ENCODE data around the gene RAB11B.
"Not testable (repeated sequence)": the region's sequence is repeated elsewhere in the genome, so short reads cannot be mapped to it uniquely, and the experiment has no call there.

RAB11B gene

GRCh38 chr19:8361921-8362793 is 28.0 kb upstream of the RAB11B start:
- DNase-seq: peak; percentile 62 to 73
- TF ChIP-seq POLR2A (IDR thresholded peaks at IDR 0.05; ENCODE audit: low read length) (peak; percentile 33), GATA1 (IDR thresholded peaks at IDR 0.05; ENCODE audit: low read depth, low read length) (no peak)

DNA sequence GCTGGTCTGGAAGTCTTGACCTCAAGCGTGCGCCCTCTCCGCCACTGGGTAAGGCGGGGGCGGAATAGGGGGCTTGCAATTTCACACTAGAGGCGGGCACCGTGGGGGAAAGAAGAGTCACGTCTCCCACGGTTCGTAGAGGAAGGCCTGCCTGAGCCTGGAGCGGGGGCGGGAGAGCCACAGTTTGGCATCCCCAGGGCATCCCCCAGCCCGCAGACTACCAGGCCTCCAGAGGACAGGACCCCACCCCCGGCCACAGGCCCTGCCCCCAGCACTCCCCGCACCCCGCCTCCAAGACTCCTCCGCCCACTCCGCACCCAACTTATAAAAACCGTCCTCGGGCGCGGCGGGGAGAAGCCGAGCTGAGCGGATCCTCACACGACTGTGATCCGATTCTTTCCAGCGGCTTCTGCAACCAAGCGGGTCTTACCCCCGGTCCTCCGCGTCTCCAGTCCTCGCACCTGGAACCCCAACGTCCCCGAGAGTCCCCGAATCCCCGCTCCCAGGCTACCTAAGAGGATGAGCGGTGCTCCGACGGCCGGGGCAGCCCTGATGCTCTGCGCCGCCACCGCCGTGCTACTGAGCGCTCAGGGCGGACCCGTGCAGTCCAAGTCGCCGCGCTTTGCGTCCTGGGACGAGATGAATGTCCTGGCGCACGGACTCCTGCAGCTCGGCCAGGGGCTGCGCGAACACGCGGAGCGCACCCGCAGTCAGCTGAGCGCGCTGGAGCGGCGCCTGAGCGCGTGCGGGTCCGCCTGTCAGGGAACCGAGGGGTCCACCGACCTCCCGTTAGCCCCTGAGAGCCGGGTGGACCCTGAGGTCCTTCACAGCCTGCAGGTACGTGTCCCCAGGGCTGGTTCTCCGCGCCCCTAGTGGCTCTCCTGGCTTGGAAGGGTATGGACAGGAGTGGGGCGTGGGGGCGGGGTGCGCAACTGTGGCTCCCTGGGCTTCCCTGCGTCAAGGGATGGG is 26.1 kb upstream of the RAB11B start, which contains the start of gene ANGPTL4:
Gene ANGPTL4 (plus strand): TSS at position 353 of the 969 bp plus-strand sequence. CDS start 167 bp downstream, at position 520.
- DNase-seq: peak; percentile 73 to 76
- TF ChIP-seq POLR2A (IDR thresholded peaks at IDR 0.05; ENCODE audit: low read length): peak; percentile 52
- TF ChIP-seq GATA1 (IDR thresholded peaks at IDR 0.05; ENCODE audit: low read depth, low read length): no peak

DNA sequence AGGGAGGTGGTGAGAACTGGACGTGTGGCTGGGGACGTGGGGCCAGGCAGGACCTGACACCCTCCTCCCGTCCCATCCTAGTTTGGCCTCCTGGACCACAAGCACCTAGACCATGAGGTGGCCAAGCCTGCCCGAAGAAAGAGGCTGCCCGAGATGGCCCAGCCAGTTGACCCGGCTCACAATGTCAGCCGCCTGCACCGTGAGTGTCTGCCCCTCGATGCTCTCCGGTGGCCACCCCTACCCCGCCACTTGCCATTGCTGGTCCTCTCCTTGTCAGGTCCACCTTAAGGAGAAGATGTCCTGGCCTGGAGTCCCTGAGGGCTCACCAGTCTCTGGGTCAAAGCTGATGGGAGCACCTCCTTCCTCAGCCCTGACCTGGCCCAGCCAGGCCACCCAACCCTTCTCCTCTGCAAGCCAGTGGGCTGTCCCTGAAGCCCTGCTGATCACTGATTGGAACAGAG is 24.0 kb upstream of the RAB11B start:
- TF ChIP-seq POLR2A (IDR thresholded peaks at IDR 0.05; ENCODE audit: low read length) (no peak), GATA1 (IDR thresholded peaks at IDR 0.05; ENCODE audit: low read depth, low read length) (no peak)
- no peak for DNase-seq

GRCh38 chr19:8366961-8367326 is 23.2 kb upstream of the RAB11B start:
- no peak for TF ChIP-seq POLR2A (IDR thresholded peaks at IDR 0.05; ENCODE audit: low read length)
- no peak for TF ChIP-seq GATA1 (IDR thresholded peaks at IDR 0.05; ENCODE audit: low read depth, low read length)
- no peak for DNase-seq

DNA sequence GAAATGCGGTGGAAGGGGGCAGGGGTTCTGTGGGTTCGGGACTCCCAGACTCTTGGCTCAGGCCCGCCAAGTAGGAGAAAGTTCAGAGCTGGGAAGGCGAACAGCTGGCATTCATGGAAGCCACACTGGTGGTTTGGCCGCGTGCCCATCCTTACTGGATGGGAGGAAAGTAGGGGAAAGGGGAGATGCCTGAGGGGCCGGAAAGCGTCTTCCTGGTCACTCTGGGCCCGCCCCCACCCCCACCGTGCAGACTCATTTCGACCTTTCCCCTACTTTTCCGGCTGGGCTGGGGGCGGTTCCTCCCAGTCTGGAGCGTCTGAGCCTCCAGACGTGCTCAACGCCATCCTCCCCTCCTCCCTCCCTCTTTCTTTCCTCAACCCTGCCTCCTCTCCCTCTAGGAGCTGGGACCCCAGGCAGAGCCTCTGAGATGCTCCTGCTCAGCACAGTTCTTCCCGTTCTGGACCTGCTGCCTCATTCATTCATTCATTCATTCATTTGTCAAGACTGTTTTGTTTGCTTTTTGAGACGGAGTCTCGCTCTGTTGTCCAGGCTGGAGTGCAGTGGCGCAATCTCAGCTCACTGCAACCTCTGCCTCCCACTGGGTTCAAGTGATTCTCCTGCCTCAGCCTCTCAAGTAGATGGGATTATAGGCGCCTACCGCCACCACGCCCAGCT is 22.7 kb upstream of the RAB11B start:
- no peak for DNase-seq
- TF ChIP-seq GATA1 (IDR thresholded peaks at IDR 0.05; ENCODE audit: low read depth, low read length): no peak
- no peak for TF ChIP-seq POLR2A (IDR thresholded peaks at IDR 0.05; ENCODE audit: low read length)

DNA sequence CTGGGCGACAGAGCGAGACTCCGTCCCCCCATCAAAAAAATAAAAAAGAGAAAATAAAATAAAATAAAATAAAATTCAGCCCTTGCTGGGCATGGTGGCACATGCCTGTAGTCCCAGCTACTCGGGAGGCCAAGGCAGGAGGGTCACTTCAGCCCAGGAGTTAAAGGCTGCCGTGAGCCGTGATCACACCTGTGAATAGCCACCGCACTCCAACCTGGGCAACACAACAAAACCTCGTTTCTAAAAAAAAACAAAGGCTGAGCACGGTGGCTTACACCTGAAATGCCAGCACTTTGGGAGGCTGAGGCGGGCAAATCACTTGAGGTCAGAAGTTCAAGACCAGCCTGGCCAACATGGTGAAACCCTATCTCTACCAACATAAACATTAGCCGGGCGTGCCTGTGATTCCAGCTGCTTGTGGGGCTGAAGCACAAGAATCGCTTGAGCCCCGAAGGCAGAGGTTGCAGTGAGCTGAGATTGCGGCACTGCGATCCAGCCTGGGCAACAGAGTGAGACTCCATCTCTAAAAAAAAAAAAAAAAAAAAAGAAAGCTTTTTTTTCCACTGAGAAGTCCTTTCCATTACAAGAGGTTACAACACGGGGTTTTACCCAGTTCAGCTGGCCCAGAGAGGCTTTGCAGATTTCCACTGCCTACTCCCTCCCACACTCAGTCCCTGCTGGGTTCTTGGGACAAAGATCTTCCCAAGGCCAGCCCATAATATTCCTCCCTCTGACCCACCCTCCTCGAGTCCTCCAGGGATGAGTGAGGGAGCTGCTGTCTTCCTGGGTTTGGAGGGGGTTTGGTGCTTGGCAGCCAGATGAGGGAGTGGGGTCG is 19.8 kb upstream of the RAB11B start:
- DNase-seq: peak in 1 of 2 experiments; percentile 37
- no peak for TF ChIP-seq POLR2A (IDR thresholded peaks at IDR 0.05; ENCODE audit: low read length)
- TF ChIP-seq GATA1 (IDR thresholded peaks at IDR 0.05; ENCODE audit: low read depth, low read length): no peak

GRCh38 chr19:8371011-8371804 is 19.0 kb upstream of the RAB11B start:
- DNase-seq: peak; percentile 78 to 85
- TF ChIP-seq GATA1 (IDR thresholded peaks at IDR 0.05; ENCODE audit: low read depth, low read length) (no peak), POLR2A (IDR thresholded peaks at IDR 0.05; ENCODE audit: low read length) (no peak)

DNA sequence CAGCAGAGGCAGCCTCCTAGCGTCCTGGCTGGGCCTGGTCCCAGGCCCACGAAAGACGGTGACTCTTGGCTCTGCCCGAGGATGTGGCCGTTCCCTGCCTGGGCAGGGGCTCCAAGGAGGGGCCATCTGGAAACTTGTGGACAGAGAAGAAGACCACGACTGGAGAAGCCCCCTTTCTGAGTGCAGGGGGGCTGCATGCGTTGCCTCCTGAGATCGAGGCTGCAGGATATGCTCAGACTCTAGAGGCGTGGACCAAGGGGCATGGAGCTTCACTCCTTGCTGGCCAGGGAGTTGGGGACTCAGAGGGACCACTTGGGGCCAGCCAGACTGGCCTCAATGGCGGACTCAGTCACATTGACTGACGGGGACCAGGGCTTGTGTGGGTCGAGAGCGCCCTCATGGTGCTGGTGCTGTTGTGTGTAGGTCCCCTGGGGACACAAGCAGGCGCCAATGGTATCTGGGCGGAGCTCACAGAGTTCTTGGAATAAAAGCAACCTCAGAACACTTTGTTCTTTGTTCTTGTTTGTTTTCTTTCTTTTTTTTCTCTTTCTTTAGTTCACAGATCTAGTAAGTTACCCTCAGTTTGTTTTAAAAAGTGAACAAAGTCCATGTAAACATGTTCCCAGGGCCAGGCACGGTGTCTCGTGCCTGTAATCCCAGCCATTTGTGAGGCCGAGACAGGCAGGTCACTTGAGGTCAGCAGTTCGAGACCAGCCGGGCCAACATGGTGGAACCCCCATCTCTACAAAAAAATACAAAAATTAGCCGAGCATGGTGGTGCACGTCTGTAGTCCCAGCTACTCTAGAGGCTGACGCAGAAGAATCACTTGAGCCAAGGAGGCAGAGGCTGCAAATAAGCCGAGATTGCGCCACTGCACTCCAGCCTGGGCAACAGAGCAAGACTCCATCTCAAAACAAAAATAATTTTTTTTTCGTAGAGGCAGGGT is 16.0 kb upstream of the RAB11B start:
- peak in 1 of 2 experiments; percentile 52 for DNase-seq
- no peak for TF ChIP-seq POLR2A (IDR thresholded peaks at IDR 0.05; ENCODE audit: low read length)
- no peak for TF ChIP-seq GATA1 (IDR thresholded peaks at IDR 0.05; ENCODE audit: low read depth, low read length)

DNA sequence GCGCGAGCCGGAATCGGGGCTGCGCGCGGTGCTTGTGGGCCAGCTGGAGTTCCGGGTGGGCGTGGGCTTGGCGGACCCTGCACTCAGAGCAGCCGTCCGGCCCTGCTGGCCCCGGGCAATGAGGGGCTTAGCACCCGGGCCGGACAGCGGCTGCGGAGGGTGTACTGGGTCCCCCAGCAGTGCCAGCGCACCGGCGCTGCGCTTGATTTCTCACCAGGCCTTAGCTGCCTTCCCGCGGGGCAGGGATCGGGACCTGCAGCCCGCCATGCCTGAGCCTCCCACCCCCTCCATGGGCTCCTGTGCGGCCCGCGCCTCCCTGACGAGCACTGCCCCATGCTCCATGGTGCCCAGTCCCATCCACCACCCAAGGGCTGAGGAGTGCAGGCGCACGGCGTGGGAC is 14.4 kb upstream of the RAB11B start:
- not testable (repeated sequence) for DNase-seq

DNA sequence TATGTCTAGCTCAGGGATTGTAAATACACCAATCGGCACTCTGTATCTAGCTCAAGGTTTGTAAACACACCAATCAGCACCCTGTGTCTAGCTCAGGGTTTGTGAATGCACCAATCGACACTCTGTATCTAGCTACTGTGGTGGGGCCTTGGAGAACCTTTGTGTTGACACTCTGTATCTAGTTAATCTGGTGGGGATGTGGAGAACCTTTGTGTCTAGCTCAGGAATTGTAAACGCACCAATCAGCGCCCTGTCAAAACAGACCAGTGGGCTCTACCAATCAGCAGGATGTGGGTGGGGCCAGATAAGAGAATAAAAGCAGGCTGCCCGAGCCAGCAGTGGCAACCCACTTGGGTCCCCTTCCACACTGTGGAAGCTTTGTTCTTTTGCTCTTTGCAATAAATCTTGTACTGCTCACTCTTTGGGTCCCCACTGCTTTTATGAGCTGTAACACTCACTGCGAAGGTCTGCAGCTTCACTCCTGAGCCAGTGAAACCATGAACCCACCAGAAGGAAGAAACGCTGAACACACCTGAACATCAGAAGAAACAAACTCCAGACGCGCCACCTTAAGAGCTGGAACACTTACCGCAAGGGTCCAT is 13.7 kb upstream of the RAB11B start:
- DNase-seq: not testable (repeated sequence)

GRCh38 chr19:8377598-8377997 is 12.6 kb upstream of the RAB11B start:
- TF ChIP-seq POLR2A (IDR thresholded peaks at IDR 0.05; ENCODE audit: low read length) (no peak), GATA1 (IDR thresholded peaks at IDR 0.05; ENCODE audit: low read depth, low read length) (no peak)
- DNase-seq: no peak

DNA sequence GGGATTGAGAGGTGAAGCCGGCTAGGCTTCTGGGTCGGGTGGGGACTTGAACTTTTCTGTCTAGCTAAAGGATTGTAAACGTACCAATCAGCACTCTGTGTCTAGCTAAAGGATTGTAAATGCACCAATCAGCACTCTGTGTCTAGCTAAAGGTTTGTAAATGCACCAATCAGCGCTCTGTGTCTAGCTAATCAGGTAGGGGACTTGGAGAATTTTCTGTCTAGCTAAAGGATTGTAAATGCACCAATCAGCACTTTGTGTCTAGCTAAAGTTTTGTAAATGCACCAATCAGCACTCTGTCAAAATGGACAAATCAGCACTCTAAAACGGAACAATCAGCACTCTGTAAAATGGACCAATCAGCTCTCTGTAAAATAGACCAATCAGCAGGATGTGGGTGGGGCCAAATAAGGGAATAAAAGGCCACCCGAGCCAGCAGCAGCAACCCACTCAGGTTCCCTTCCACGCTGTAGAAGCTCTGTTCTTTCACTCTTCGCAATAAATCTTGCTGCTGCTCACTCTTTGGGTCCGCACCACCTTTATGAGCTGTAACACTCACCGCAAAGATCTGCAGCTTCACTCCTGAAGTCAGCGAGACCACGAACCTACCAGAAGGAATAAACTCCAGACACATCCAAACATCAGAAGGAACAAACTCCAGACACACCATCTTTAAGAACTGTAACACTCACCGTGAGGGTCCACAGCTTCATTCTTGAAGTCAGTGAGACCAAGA is 10.8 kb upstream of the RAB11B start:
- not testable (repeated sequence) for DNase-seq

GRCh38 chr19:8384569-8384968 is 5.6 kb upstream of the RAB11B start:
- DNase-seq: not testable (repeated sequence)

DNA sequence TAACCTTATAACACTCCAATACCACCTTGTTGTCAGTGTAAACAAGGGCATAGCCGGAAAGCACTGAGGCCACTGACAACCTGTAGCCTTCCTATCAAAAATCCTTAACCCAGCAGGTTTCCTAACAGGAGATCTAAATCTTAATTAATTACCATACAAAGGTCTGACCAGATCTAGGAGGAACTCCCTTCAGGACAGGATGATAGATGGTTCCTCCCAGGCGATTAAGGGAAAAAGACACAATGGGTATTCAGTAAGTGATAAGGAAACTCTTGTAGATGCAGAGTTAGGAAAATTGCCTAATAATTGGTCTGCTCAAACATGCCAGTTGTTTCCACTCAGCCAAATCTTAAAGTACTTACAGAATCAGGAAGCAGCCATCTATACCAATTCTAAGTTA is 5.1 kb upstream of the RAB11B start:
- not testable (repeated sequence) for DNase-seq

- not testable (repeated sequence) for DNase-seq
Measured at GRCh38 chr19:8385566-8385965, 4.6 kb upstream of the RAB11B start.

DNA sequence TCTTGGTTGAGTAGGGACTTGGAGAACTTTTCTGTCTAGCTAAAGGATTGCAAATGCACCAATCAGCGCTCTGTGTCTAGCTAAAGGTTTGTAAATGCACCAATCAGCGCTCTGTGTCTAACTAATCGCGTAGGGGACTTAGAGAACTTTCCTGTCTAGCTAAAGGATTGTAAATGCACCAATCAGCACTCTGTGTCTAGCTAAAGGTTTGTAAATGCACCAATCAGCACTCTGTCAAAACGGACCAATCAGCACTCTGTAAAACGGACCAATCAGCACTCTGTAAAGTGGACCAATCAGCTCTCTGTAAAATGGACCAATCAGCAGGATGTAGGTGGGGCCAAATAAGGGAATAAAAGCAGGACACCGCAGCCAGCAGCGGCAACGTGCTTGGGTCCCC is 3.7 kb upstream of the RAB11B start:
- not testable (repeated sequence) for DNase-seq
